Osteocyte (in vitro differentiated cells): ENCODE measurements around the gene TMEM43. TPM values are rescaled to one million over a fixed set of nuclear protein-coding genes. Genes with fewer than 3 reads are reported as not detected.

Experiments
- DNase-seq: peaks from one replicate; pipeline ENCODE4 v3.0.0; 2021; ENCODE audit warnings: mixed read lengths; ENCODE audit not compliant: unreplicated experiment; ENCODE audit errors: extremely low spot score
- H3K27ac Mint-ChIP-seq: one replicate; pipeline ENCODE4 v1.8.0; 2021; ENCODE audit warnings: mild to moderate bottlenecking, mixed read lengths; ENCODE audit not compliant: unreplicated experiment
- H3K27me3 Mint-ChIP-seq: one replicate; pipeline ENCODE4 v1.8.0; 2021; ENCODE audit warnings: mixed read lengths; ENCODE audit not compliant: unreplicated experiment
- H3K36me3 Mint-ChIP-seq: one replicate; pipeline ENCODE4 v1.8.0; 2021; ENCODE audit warnings: mixed read lengths; ENCODE audit not compliant: unreplicated experiment
- H3K4me1 Mint-ChIP-seq: one replicate; pipeline ENCODE4 v1.8.0; 2021; ENCODE audit warnings: mixed read lengths; ENCODE audit not compliant: unreplicated experiment
- H3K4me3 Mint-ChIP-seq: one replicate; pipeline ENCODE4 v1.8.0; 2021; ENCODE audit warnings: mild to moderate bottlenecking, moderate library complexity, mixed read lengths; ENCODE audit not compliant: unreplicated experiment
- H3K9me3 Mint-ChIP-seq: one replicate; pipeline ENCODE4 v1.8.0; 2021; ENCODE audit warnings: mixed read lengths; ENCODE audit not compliant: unreplicated experiment
- total RNA-seq: library from RNA; stranded (reverse); gene quantifications from 2 replicates; pipeline ENCODE4 v1.2.1, GENCODE V29; 2021
- TF ChIP-seq, protein P1 (sequence below): fragments of 200-600 bp; sonication (generic); IDR thresholded peaks from 2 replicates; pipeline ENCODE4 v1.5.0; 2021; ENCODE audit warnings: antibody characterized with exemption, mild to moderate bottlenecking, moderate library complexity

Gene TMEM43
- total RNA-seq, 1 donor from 2014 or later = 73.3 TPM

DNA sequence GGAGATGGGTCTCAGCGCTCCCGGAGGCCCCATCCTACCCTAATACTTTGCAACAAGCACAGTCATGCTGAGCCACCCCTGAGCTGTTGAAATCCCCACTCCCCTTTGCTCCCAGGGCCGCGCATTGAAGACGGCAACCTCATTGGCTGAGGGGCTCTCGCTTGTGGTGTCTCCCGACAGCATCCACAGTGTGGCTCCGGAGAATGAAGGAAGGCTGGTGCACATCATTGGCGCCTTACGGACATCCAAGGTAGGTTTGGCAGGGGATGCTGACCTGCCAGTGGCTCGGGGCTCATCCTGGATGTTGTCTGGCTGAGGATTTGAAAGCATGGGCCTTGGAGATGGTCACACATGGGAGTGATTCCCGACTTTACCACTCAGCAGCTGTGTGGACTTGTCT lies 5.9 kb downstream of the TMEM43 start:
- peaks cover 57% of the 10 kb centered on the region for H3K36me3 Mint-ChIP-seq
- H3K4me1 Mint-ChIP-seq = peaks cover 18% of the 10 kb centered on the region
- no peaks in the 10 kb centered on the region for H3K27me3 Mint-ChIP-seq
- DNase-seq = no peak
- H3K9me3 Mint-ChIP-seq = no peaks in the 10 kb centered on the region
- H3K4me3 Mint-ChIP-seq = no peak overlapping the region
- TF ChIP-seq, protein P1, sequence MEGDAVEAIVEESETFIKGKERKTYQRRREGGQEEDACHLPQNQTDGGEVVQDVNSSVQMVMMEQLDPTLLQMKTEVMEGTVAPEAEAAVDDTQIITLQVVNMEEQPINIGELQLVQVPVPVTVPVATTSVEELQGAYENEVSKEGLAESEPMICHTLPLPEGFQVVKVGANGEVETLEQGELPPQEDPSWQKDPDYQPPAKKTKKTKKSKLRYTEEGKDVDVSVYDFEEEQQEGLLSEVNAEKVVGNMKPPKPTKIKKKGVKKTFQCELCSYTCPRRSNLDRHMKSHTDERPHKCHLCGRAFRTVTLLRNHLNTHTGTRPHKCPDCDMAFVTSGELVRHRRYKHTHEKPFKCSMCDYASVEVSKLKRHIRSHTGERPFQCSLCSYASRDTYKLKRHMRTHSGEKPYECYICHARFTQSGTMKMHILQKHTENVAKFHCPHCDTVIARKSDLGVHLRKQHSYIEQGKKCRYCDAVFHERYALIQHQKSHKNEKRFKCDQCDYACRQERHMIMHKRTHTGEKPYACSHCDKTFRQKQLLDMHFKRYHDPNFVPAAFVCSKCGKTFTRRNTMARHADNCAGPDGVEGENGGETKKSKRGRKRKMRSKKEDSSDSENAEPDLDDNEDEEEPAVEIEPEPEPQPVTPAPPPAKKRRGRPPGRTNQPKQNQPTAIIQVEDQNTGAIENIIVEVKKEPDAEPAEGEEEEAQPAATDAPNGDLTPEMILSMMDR = no peak
- no peak overlapping the region for H3K27ac Mint-ChIP-seq

DNA sequence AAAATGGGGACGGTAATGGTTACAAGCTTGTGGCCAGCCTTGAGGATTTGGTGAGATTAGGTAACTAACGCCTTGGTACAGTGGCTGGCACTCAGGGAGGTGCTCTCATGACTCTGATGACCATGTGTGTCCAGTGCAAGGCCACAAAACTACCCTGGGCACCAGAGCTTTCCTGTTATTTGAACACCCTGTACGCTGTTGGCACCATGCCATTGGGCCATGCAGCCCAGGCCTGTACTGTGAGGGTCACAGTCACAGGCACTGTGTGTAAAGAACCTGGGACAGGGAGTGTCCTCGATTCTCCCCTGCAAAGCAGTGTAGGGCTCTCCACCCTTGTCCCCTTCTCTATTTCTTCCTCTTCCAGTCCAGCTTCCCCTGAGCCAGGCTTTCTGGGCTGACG lies 6.3 kb downstream of the TMEM43 start:
- Mint-ChIP-seq H3K4me1 (peaks cover 14% of the 10 kb centered on the region), H3K9me3 (no peaks in the 10 kb centered on the region), H3K27me3 (no peaks in the 10 kb centered on the region), H3K36me3 (peaks cover 62% of the 10 kb centered on the region), H3K27ac (no peak overlapping the region), H3K4me3 (no peak overlapping the region)
- no peak for DNase-seq
- TF ChIP-seq, protein P1 = no peak

DNA sequence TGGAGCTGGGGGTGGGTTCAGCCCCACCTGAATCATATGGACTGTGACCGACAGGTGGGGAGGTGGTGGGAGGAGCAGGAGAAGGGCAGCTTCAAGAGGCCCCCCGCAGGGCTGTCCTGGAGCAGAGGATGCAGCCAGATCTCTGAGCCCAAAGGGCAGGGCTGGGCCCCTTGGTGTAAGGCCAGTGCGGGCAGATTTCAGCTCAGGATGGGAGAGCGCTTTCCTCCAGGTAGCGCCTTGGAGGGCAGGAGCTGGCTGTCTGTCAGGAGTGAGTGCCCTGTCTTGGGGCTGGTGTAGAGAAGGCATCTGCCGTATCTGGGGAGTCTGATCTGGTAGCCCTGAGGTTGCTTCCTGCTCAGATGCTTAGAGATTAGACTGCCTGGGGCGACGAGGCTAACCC lies 7.3 kb downstream of the TMEM43 start:
- Mint-ChIP-seq H3K4me3 (no peak overlapping the region), H3K4me1 (peaks cover 5% of the 10 kb centered on the region), H3K9me3 (no peaks in the 10 kb centered on the region), H3K27me3 (no peaks in the 10 kb centered on the region), H3K27ac (no peak overlapping the region), H3K36me3 (peaks cover 64% of the 10 kb centered on the region)
- no peak for DNase-seq
- TF ChIP-seq, protein P1 = no peak

DNA sequence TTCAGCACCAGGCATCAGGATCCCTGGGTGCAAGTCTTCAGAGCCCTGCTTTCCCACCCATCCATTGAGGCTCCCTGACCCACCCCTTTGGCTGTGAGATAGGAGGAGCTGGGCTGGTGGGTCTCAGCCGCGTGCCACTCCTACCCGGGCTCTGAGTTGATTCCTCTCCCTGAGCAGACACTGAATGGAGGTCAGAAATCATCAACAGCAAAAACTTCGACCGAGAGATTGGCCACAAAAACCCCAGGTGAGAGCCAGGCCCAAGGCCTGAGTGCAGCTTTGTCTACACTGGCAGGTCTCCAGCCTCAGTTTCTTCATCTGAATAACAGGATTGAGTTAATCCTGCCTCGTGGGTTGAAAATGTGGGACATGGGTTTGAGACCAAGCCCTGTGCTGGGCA lies 7.8 kb downstream of the TMEM43 start:
- DNase-seq = no peak
- TF ChIP-seq, protein P1 = no peak
- Mint-ChIP-seq H3K27ac (no peak overlapping the region), H3K4me1 (no peaks in the 10 kb centered on the region), H3K9me3 (no peaks in the 10 kb centered on the region), H3K27me3 (no peaks in the 10 kb centered on the region), H3K36me3 (peaks cover 64% of the 10 kb centered on the region), H3K4me3 (no peak overlapping the region)

DNA sequence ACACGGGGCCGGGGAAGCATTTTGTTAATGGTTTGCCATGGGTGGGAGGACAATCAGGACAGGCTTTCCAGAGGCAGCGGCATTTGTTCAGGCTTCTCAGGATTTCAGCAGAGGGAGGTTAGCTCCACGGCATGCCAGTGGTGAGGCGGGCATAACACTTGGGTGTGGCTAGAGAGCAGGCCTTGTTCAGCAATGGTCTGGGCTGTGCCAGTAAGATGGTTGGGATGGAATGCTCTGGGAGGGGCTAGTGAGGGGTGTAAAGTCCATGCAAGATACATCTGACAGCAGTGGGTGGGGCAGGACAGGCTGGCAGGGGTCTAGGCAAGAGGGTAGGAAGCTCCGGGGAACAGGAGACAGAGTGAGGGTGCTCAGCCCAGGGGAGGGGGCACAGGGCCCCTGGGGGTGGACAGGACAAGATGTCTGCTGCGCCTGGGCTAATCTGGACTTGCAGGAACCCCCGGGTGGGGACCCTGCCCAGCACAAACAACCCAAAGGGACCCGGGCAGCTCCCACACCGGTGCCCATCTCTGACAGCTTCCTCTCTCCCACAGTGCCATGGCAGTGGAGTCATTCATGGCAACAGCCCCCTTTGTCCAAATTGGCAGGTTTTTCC lies 8.4 kb downstream of the TMEM43 start:
- Mint-ChIP-seq H3K27ac (no peak overlapping the region), H3K36me3 (peaks cover 59% of the 10 kb centered on the region), H3K4me3 (no peak overlapping the region), H3K4me1 (no peaks in the 10 kb centered on the region), H3K27me3 (no peaks in the 10 kb centered on the region), H3K9me3 (no peaks in the 10 kb centered on the region)
- DNase-seq = no peak
- TF ChIP-seq, protein P1 = no peak
